Measurements from ENCODE around the gene ZFAND3.

DNA sequence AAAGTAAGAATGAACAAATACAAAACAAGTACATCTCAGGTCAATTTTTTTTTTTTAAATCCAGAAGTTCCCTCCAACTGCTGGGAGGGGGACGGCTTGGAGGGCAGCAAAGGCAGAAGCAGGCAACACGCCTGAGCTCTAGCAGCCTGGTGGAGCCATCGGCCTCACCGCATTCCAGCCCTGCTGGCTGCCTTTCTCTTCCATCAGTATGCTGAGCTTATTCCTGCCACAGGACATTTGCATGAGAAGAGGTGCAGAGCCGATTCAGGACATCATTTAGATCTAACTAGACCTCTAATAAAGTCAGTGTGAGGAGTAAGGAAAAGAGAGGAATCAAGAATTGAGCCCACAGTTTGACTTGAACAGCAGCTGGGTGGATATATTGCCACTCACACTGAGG, 318.8 kb downstream of the ZFAND3 start:
- no peak for TF ChIP-seq SP1 (IDR thresholded peaks at IDR 0.05)
- TF ChIP-seq ARNT (IDR thresholded peaks at IDR 0.05) = no peak
- TF ChIP-seq SUZ12 (IDR thresholded peaks at IDR 0.05) = no peak
- TF ChIP-seq BHLHE40 (IDR thresholded peaks at IDR 0.05; ENCODE audit: borderline replicate concordance) = no peak
- TF ChIP-seq ELF4 (IDR thresholded peaks at IDR 0.05) = no peak
- no peak for TF ChIP-seq TARDBP (IDR thresholded peaks at IDR 0.05)
- TF ChIP-seq FOXM1 (IDR thresholded peaks at IDR 0.05; ENCODE audit: borderline replicate concordance) = no peak
